ENCODE results near the gene C1QTNF12.

DNA sequence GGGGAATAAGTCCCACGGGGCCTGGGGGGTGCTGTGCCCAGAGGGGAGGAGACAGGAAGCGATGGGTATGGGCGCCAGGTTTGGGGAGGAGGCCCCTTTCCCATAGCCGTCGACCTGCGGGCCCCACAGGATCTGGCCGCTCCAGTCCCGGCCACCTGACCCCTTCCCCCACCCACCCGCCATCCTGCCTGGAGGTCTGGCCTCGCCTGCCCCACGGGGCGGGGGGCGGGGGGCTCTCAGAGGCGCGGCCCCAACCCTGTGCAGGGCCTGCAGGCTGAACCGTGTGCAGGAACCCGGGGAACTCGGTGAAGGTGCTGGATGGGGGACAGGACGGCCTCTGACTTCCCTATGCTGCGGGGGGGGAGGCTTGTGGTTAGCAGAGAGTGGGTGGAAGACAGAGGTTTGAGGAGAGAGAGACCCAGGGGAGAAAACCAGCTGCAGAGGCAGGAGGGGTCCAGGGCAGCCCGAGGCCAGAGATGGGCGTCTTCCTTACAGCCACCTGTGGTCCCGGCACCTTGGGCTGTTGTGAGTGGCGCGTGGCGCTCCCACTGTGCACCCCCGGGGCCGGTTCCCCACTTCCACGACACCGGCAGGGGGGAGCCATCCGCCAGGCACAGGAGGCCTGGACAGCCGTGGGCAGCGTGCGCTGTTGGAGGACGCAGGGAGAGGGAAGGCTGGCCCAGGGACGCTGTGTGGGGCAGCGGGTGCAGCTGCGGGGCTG, 37.6 kb downstream of the C1QTNF12 start:
- TF ChIP-seq CTCF (IDR thresholded peaks at IDR 0.05 in 4 of 5, conservative IDR thresholded peaks at IDR 0.05 in 1 of 5), result no peak
- no peak for TF ChIP-seq POLR2A (IDR thresholded peaks at IDR 0.05)
